H1 (cell line): ENCODE measurements around the gene C5orf15. TPM values are rescaled to one million over a fixed set of nuclear protein-coding genes. Genes with fewer than 3 reads are reported as not detected.

ENCODE experiments used
- CTCF ChIA-PET: fragments of 300-600 bp; sonication (Branson Sonifier 250); formaldehyde crosslinking; loops from one replicate; lab custom pipeline; 2021; ENCODE audit not compliant: partially characterized antibody; lab: Charles Lee
- POLR2A ChIA-PET: fragments of 300-600 bp; sonication (Branson Sonifier 250); formaldehyde crosslinking; loops from one replicate; lab custom pipeline; 2021; ENCODE audit warnings: inconsistent platforms; ENCODE audit not compliant: partially characterized antibody; lab: Charles Lee
- DNase-seq, 2 experiments: peaks; one replicate each; pipeline versions ENCODE4 v3.0.0 to v3.0.0-alpha.2; 2010 to 2022; ENCODE audit warnings: low spot score in 2 of 2, low read depth in 1 of 2, mixed read lengths in 1 of 2
- FAIRE-seq: peaks from 2 replicates; lab custom pipeline; 2011; peaks lifted over from hg19 to GRCh38; lab: Jason Lieb, UNC
- H2AFZ ChIP-seq: 2 replicates; pipeline ENCODE4 v1.8.1; 2012; ENCODE audit warnings: low read length, inconsistent platforms
- H2AK5ac ChIP-seq: 2 replicates; pipeline ENCODE4 v1.6.1; 2013; ENCODE audit warnings: low read depth, low read length
- H2BK120ac ChIP-seq: replicated peaks from 2 replicates; pipeline ENCODE3; 2013; ENCODE audit warnings: low read depth, low read length, inconsistent platforms
- H2BK12ac ChIP-seq: 2 replicates; pipeline ENCODE4 v1.6.1; 2013; ENCODE audit warnings: low read depth, low read length
- H2BK15ac ChIP-seq: 2 replicates; pipeline ENCODE4 v1.6.1; 2013; ENCODE audit warnings: low read length
- H2BK20ac ChIP-seq: 2 replicates; pipeline ENCODE4 v1.6.1; 2013; ENCODE audit warnings: low read length
- H2BK5ac ChIP-seq: 2 replicates; pipeline ENCODE4 v1.6.1; 2013; ENCODE audit warnings: low read depth, low read length
- H3K14ac ChIP-seq: 2 replicates; pipeline ENCODE4 v1.6.1; 2013; ENCODE audit warnings: inconsistent platforms; ENCODE audit not compliant: insufficient read length
- H3K18ac ChIP-seq: 2 replicates; pipeline ENCODE4 v1.6.1; 2013; ENCODE audit warnings: low read length; ENCODE audit errors: extremely low read depth
- H3K23ac ChIP-seq: 2 replicates; pipeline ENCODE4 v1.6.1; 2013; ENCODE audit warnings: inconsistent platforms; ENCODE audit not compliant: insufficient read length
- H3K23me2 ChIP-seq: 2 replicates; pipeline ENCODE4 v1.6.1; 2013; ENCODE audit warnings: low read depth, low read length
- H3K27ac ChIP-seq: 2 replicates; pipeline ENCODE4 v1.6.1; 2011; ENCODE audit warnings: low read depth, low read length, inconsistent platforms
- H3K27me3 ChIP-seq, 4 experiments: replicated peaks in 1 of 4; 1 replicate in 1 of 4; 2 replicates in 3 of 4; pipeline versions ENCODE4 v1.6.1 to v1.8.1; 2011 to 2013; ENCODE audit warnings: low read length in 3 of 4, mild to moderate bottlenecking in 3 of 4, inconsistent platforms in 2 of 4, mixed read lengths in 2 of 4, moderate library complexity in 1 of 4; ENCODE audit not compliant: control insufficient read depth in 3 of 4, insufficient read depth in 3 of 4; ENCODE audit errors: extremely low read depth in 1 of 4
- H3K36me3 ChIP-seq, 4 experiments: 2 replicates each; pipeline versions ENCODE4 v1.6.1 to v1.8.1; 2011 to 2013; ENCODE audit warnings: mild to moderate bottlenecking in 4 of 4, low read length in 3 of 4, moderate library complexity in 2 of 4, control low read depth in 1 of 4, inconsistent platforms in 1 of 4; ENCODE audit not compliant: insufficient read depth in 4 of 4, control insufficient read depth in 2 of 4
- H3K4ac ChIP-seq: replicated peaks from 2 replicates; pipeline ENCODE3; 2013; ENCODE audit warnings: low read length, low read depth, mixed read lengths, inconsistent platforms; ENCODE audit not compliant: insufficient read length
- H3K4me1 ChIP-seq, 4 experiments: replicated peaks in 1 of 4; 1 replicate in 1 of 4; 2 replicates in 3 of 4; pipeline versions ENCODE4 v1.6.1 to v1.8.1; 2011 to 2013; ENCODE audit warnings: low read length in 3 of 4, inconsistent platforms in 2 of 4, mixed read lengths in 1 of 4; ENCODE audit not compliant: insufficient read depth in 4 of 4, control insufficient read depth in 3 of 4
- H3K4me2 ChIP-seq, 2 experiments: 2 replicates each; pipeline versions ENCODE4 v1.6.1 to v1.8.1; 2011 to 2013; ENCODE audit warnings: low read depth in 2 of 2, low read length in 2 of 2, control low read depth in 1 of 2, inconsistent platforms in 1 of 2, mild to moderate bottlenecking in 1 of 2; ENCODE audit not compliant: insufficient read depth in 1 of 2
- H3K4me3 ChIP-seq, 4 experiments: fragments of 200-600, 300-600 bp in 1 of 4; sonication (generic), shearing (Covaris generic), sonication (Bioruptor Twin) in 1 of 4; 2 replicates each; pipeline versions ENCODE4 v1.5.1 to v1.8.1; 2011 to 2016; ENCODE audit warnings: low read length in 4 of 4, low read depth in 3 of 4, control low read depth in 2 of 4, inconsistent platforms in 2 of 4, mild to moderate bottlenecking in 2 of 4, mixed read lengths in 1 of 4, moderate library complexity in 1 of 4; ENCODE audit not compliant: insufficient read depth in 2 of 4; ENCODE audit errors: extremely low read depth in 1 of 4
- H3K56ac ChIP-seq: replicated peaks from 2 replicates; pipeline ENCODE3; 2013; ENCODE audit warnings: low read depth, mild to moderate bottlenecking, mixed read lengths, low read length, inconsistent platforms; ENCODE audit not compliant: insufficient read length
- H3K79me1 ChIP-seq: 2 replicates; pipeline ENCODE4 v1.6.1; 2013; ENCODE audit warnings: low read depth, low read length, control low read depth
- H3K79me2 ChIP-seq, 2 experiments: 2 replicates each; pipeline versions ENCODE4 v1.6.1 to v1.8.1; 2012 to 2013; ENCODE audit warnings: low read length in 2 of 2, mild to moderate bottlenecking in 2 of 2, inconsistent platforms in 1 of 2; ENCODE audit not compliant: insufficient read depth in 2 of 2, control insufficient read depth in 1 of 2
- H3K9ac ChIP-seq, 4 experiments: replicated peaks in 1 of 4; 1 replicate in 1 of 4; 2 replicates in 3 of 4; pipeline versions ENCODE4 v1.6.1 to v1.8.1; 2011 to 2013; ENCODE audit warnings: low read depth in 3 of 4, low read length in 3 of 4, control low read depth in 2 of 4, mild to moderate bottlenecking in 2 of 4, moderate library complexity in 2 of 4, inconsistent platforms in 1 of 4; ENCODE audit errors: extremely low read depth in 1 of 4
- H3K9me3 ChIP-seq, 2 experiments: 2 replicates each; pipeline versions ENCODE4 v1.6.1 to v1.8.1; 2012 to 2013; ENCODE audit warnings: mild to moderate bottlenecking in 2 of 2, moderate library complexity in 2 of 2, control low read depth in 1 of 2, inconsistent platforms in 1 of 2, low read depth in 1 of 2, low read length in 1 of 2, mixed read lengths in 1 of 2; ENCODE audit not compliant: insufficient read depth in 2 of 2
- H4K20me1 ChIP-seq, 2 experiments: replicated peaks in 1 of 2; 2 replicates each; pipeline versions ENCODE3 to v1.8.1; 2011 to 2013; ENCODE audit warnings: inconsistent platforms in 2 of 2, low read length in 2 of 2, mild to moderate bottlenecking in 1 of 2; ENCODE audit not compliant: insufficient read depth in 2 of 2, control insufficient read depth in 1 of 2
- H4K5ac ChIP-seq: 2 replicates; pipeline ENCODE4 v1.6.1; 2013; ENCODE audit warnings: low read length, low read depth, mixed read lengths, inconsistent platforms; ENCODE audit not compliant: insufficient read length
- H4K8ac ChIP-seq: 2 replicates; pipeline ENCODE4 v1.8.0; 2013; ENCODE audit warnings: mild to moderate bottlenecking, moderate library complexity, low read length, inconsistent platforms; ENCODE audit not compliant: insufficient read depth; ENCODE audit errors: extremely low read depth
- H4K91ac ChIP-seq: replicated peaks from 2 replicates; pipeline ENCODE3; 2013; ENCODE audit warnings: low read length, mixed read lengths, inconsistent platforms; ENCODE audit not compliant: insufficient read length
- ASH2L ChIP-seq: fragments of 200-600, 300-600 bp; sonication (generic); IDR thresholded peaks from one replicate; pipeline ENCODE4 v1.7.1; 2017; ENCODE audit warnings: low read length
- ATF2 ChIP-seq: IDR thresholded peaks from 2 replicates; pipeline ENCODE4 v1.6.1; 2012; ENCODE audit warnings: low read length, inconsistent platforms
- BRCA1 ChIP-seq: IDR thresholded peaks from 2 replicates; pipeline ENCODE4 v1.6.1; 2012; ENCODE audit warnings: low read depth, low read length, improper control_type of control experiment
- CREB1 ChIP-seq: IDR thresholded peaks from 2 replicates; pipeline ENCODE4 v1.6.1; 2012; ENCODE audit warnings: inconsistent platforms
- CTCF ChIP-seq, 3 experiments: IDR thresholded peaks; 1 replicate in 2 of 3; 2 replicates in 1 of 3; pipeline versions ENCODE4 v1.5.1 to v1.6.1; 2011; ENCODE audit warnings: low read length in 3 of 3, mild to moderate bottlenecking in 3 of 3, inconsistent platforms in 2 of 3, low read depth in 1 of 3, moderate library complexity in 1 of 3; ENCODE audit not compliant: insufficient read depth in 1 of 3; ENCODE audit errors: control extremely low read depth in 1 of 3
- KDM5A ChIP-seq: fragments of 200-600 bp; IDR thresholded peaks from 2 replicates; pipeline ENCODE4 v1.7.1; 2012; ENCODE audit warnings: mild to moderate bottlenecking, low read length, inconsistent platforms, mixed read lengths
- MAFK ChIP-seq: IDR thresholded peaks from 2 replicates; pipeline ENCODE4 v1.6.1; 2012; ENCODE audit warnings: low read depth, mild to moderate bottlenecking, improper control_type of control experiment, low read length
- NANOG ChIP-seq: IDR thresholded peaks from 2 replicates; pipeline ENCODE4 v1.6.1; 2011; ENCODE audit warnings: low read length, low read depth, mild to moderate bottlenecking, inconsistent platforms; ENCODE audit not compliant: insufficient read depth, poor library complexity, severe bottlenecking
- POLR2A ChIP-seq, 2 experiments: IDR thresholded peaks; 1 replicate in 1 of 2; 2 replicates in 1 of 2; pipeline ENCODE4 v1.6.1; 2011; ENCODE audit warnings: low read depth in 2 of 2, low read length in 2 of 2, mild to moderate bottlenecking in 2 of 2; ENCODE audit errors: control extremely low read depth in 1 of 2
- SIX5 ChIP-seq: IDR thresholded peaks from 2 replicates; pipeline ENCODE4 v1.6.1; 2011; ENCODE audit warnings: mild to moderate bottlenecking, low read depth, low read length
- TAF1 ChIP-seq: IDR thresholded peaks from 2 replicates; pipeline ENCODE4 v1.6.1; 2011; ENCODE audit warnings: mild to moderate bottlenecking, low read depth, low read length
- TBP ChIP-seq: IDR thresholded peaks from 2 replicates; pipeline ENCODE4 v1.6.1; 2011; ENCODE audit warnings: low read depth, low read length, improper control_type of control experiment
- WGBS, 2 experiments: shearing (Covaris generic) in 1 of 2; methylation state at CpG; one replicate each; pipeline versions ENCODE4 v1.1.6 to v1.1.7; 2013 to 2015; ENCODE audit warnings: low lambda C conversion rate in 2 of 2, mixed read lengths in 2 of 2, inconsistent platforms in 1 of 2, low coverage in 1 of 2, missing lambda C conversion rate in 1 of 2; ENCODE audit not compliant: insufficient replicate concordance in 2 of 2, insufficient coverage in 1 of 2, insufficient read length in 1 of 2; ENCODE audit errors: extremely low coverage in 1 of 2, missing lambda C conversion rate in 1 of 2; 5-methylcytosine and 5-hydroxymethylcytosine counted together
- polyA plus RNA-seq, 7 experiments: library from polyadenylated mRNA; depleted of rRNA in 3 of 7; stranded (reverse) in 5 of 7; unstranded in 2 of 7; fragments of >200 nt in 5 of 7; fragments of 200-250 nt in 2 of 7; gene quantifications; 1 replicate in 5 of 7; 2 replicates in 1 of 7; 4 replicates in 1 of 7; pipeline versions ENCODE4 v1.2.1 to v1.2.3, GENCODE V29; 2011 to 2013; ENCODE audit warnings: missing spikeins in 2 of 7, mixed read lengths in 2 of 7
- total RNA-seq: library from RNA; stranded (reverse); fragmentation: NEBNext Ultra II Directional; extraction: Animal tissue kit (Norgen Biotek cat#: 25700); gene quantifications from 2 replicates; pipeline ENCODE4 v1.2.1, GENCODE V29; 2021

The C5orf15 gene
- total and polyA plus RNA-seq, 2 of the 8 experiments (the other 6 are each of a cell fraction or from before 2014, with no cell fraction given): 31.7 to 39.3 TPM

- ChIA-PET CTCF (no interaction called here), POLR2A (no interaction called here)
- FAIRE-seq (no peak), DNase-seq (no peak)
- H2BK5ac ChIP-seq: no peak overlapping the region
- H2BK15ac ChIP-seq: no peak overlapping the region
- no peak overlapping the region for H3K14ac ChIP-seq
- H3K4ac ChIP-seq: no peak overlapping the region
- no peak overlapping the region for H2BK120ac ChIP-seq
- H3K27ac ChIP-seq: no peak overlapping the region
- H3K79me1 ChIP-seq: no peaks in the 10 kb centered on the region
- H4K91ac ChIP-seq: no peak overlapping the region
- no peaks in the 10 kb centered on the region for H3K79me2 ChIP-seq
- no peaks in the 10 kb centered on the region; a peak in 1 of 7 replicates for H3K4me1 ChIP-seq
- no peak overlapping the region for H2BK12ac ChIP-seq
- H3K36me3 ChIP-seq: no peaks in the 10 kb centered on the region
- H3K18ac ChIP-seq: no peak overlapping the region
- peaks cover 0 to 4% of the 10 kb centered on the region in 2 experiments; a peak in 1 of 4 replicates for H3K9me3 ChIP-seq
- no peak overlapping the region for H3K56ac ChIP-seq
- H2AK5ac ChIP-seq: no peak overlapping the region
- H3K4me3 ChIP-seq: no peak overlapping the region
- H2AFZ ChIP-seq: no peak overlapping the region
- H3K23me2 ChIP-seq: peaks cover 1% of the 10 kb centered on the region; the same call in 1 of the 2 replicates
- 96% methylated on average over 3 of the region's 3 CpGs; no CpG with 5 or more reads in 1 of the 2 experiments for WGBS, 2 experiments
- H4K20me1 ChIP-seq: no peaks in the 10 kb centered on the region
- no peak overlapping the region for H3K4me2 ChIP-seq
- H4K5ac ChIP-seq: no peak overlapping the region
- no peak overlapping the region for H4K8ac ChIP-seq
- H3K9ac ChIP-seq: no peak overlapping the region
- H3K23ac ChIP-seq: no peak overlapping the region
- H3K27me3 ChIP-seq: no peaks in the 10 kb centered on the region; a peak in 1 of 7 replicates
- no peak overlapping the region for H2BK20ac ChIP-seq
- TF ChIP-seq NANOG: no peak
- TF ChIP-seq POLR2A (IDR thresholded peaks at IDR 0.05; ENCODE audit: control extremely low read depth in 1 of 2, low read depth in 2 of 2, low read length in 2 of 2): no peak
- no peak for TF ChIP-seq CREB1
- no peak for TF ChIP-seq ATF2
- TF ChIP-seq TBP: no peak
- no peak for TF ChIP-seq MAFK
- no peak for TF ChIP-seq CTCF (IDR thresholded peaks at IDR 0.05; ENCODE audit: control extremely low read depth in 1 of 3, insufficient read depth in 1 of 3, low read depth in 1 of 3, low read length in 3 of 3)
- TF ChIP-seq KDM5A: no peak
- no peak for TF ChIP-seq TAF1
- no peak for TF ChIP-seq SIX5
- no peak for TF ChIP-seq ASH2L
- no peak for TF ChIP-seq BRCA1
These were observed 35.3 kb downstream of the C5orf15 start for GRCh38 chr5:133933169-133933509.
